ENCODE measurements around the gene WBP2.

GRCh38 chr17:75818326-75818885 is 36.7 kb downstream of the WBP2 start:
- TF ChIP-seq POLR2A (IDR thresholded peaks at IDR 0.05; ENCODE audit: control extremely low read depth in 1 of 2, low read depth in 2 of 2, low read length in 2 of 2), result no peak
- no peak for TF ChIP-seq CTCF (IDR thresholded peaks at IDR 0.05; ENCODE audit: control extremely low read depth in 1 of 3, insufficient read depth in 1 of 3, low read depth in 1 of 3, low read length in 3 of 3)
